ENCODE data around the gene PRKCA.

PRKCA gene

GRCh38 chr17:66662496-66662895 is 360.1 kb downstream of the PRKCA start:
- H3K27ac ChIP-seq (ENCODE audit: low read length) = no peak overlapping the region
- no peaks in the 10 kb centered on the region for H3K36me3 ChIP-seq (replicated peaks; ENCODE audit: low read depth, low read length)
- H3K9me3 ChIP-seq (ENCODE audit: insufficient read depth, low read length) = no peaks in the 10 kb centered on the region
- no peak overlapping the region for H3K4me2 ChIP-seq (ENCODE audit: low read length)
- no peaks in the 10 kb centered on the region for H4K20me1 ChIP-seq (ENCODE audit: insufficient read depth, low read length)
- H3K4me1 ChIP-seq (ENCODE audit: low read length) = no peaks in the 10 kb centered on the region
- H3K4me3 ChIP-seq (ENCODE audit: low read length) = no peak overlapping the region
- no peak overlapping the region for H2AFZ ChIP-seq (ENCODE audit: low read depth, low read length)
- TF ChIP-seq CTCF (IDR thresholded peaks at IDR 0.05; ENCODE audit: low read depth, low read length) (no peak), EZH2phosphoT487 (IDR thresholded peaks at IDR 0.05; ENCODE audit: low read depth) (no peak)
- H3K9ac ChIP-seq (ENCODE audit: low read length) = no peak overlapping the region
- no peaks in the 10 kb centered on the region for H3K79me2 ChIP-seq (ENCODE audit: low read length)
- H3K27me3 ChIP-seq (ENCODE audit: low read depth, low read length) = no peaks in the 10 kb centered on the region

- H3K27me3 ChIP-seq (ENCODE audit: low read depth, low read length) = no peaks in the 10 kb centered on the region
- H3K4me1 ChIP-seq (ENCODE audit: low read length) = no peaks in the 10 kb centered on the region
- no peak overlapping the region for H3K4me3 ChIP-seq (ENCODE audit: low read length)
- H3K9me3 ChIP-seq (ENCODE audit: insufficient read depth, low read length) = no peaks in the 10 kb centered on the region
- H3K36me3 ChIP-seq (replicated peaks; ENCODE audit: low read depth, low read length) = no peaks in the 10 kb centered on the region
- no peak overlapping the region for H3K27ac ChIP-seq (ENCODE audit: low read length)
- no peaks in the 10 kb centered on the region for H3K79me2 ChIP-seq (ENCODE audit: low read length)
- H2AFZ ChIP-seq (ENCODE audit: low read depth, low read length) = no peak overlapping the region
- H3K9ac ChIP-seq (ENCODE audit: low read length) = no peak overlapping the region
- no peaks in the 10 kb centered on the region for H4K20me1 ChIP-seq (ENCODE audit: insufficient read depth, low read length)
- TF ChIP-seq CTCF (IDR thresholded peaks at IDR 0.05; ENCODE audit: low read depth, low read length) (no peak), EZH2phosphoT487 (IDR thresholded peaks at IDR 0.05; ENCODE audit: low read depth) (no peak)
- no peak overlapping the region for H3K4me2 ChIP-seq (ENCODE audit: low read length)
These were observed 360.7 kb downstream of the PRKCA start for GRCh38 chr17:66663041-66663606.

GRCh38 chr17:66664336-66664735 is 361.9 kb downstream of the PRKCA start:
- Histone ChIP-seq H3K9me3 (ENCODE audit: insufficient read depth, low read length) (no peaks in the 10 kb centered on the region), H4K20me1 (ENCODE audit: insufficient read depth, low read length) (no peaks in the 10 kb centered on the region), H3K79me2 (ENCODE audit: low read length) (no peaks in the 10 kb centered on the region), H2AFZ (ENCODE audit: low read depth, low read length) (no peak overlapping the region), H3K27ac (ENCODE audit: low read length) (no peak overlapping the region), H3K36me3 (replicated peaks; ENCODE audit: low read depth, low read length) (no peaks in the 10 kb centered on the region), H3K9ac (ENCODE audit: low read length) (no peak overlapping the region), H3K4me3 (ENCODE audit: low read length) (no peak overlapping the region), H3K4me1 (ENCODE audit: low read length) (no peaks in the 10 kb centered on the region), H3K27me3 (ENCODE audit: low read depth, low read length) (no peaks in the 10 kb centered on the region), H3K4me2 (ENCODE audit: low read length) (no peak overlapping the region)
- TF ChIP-seq EZH2phosphoT487 (IDR thresholded peaks at IDR 0.05; ENCODE audit: low read depth) (no peak), CTCF (IDR thresholded peaks at IDR 0.05; ENCODE audit: low read depth, low read length) (no peak)

GRCh38 chr17:66665194-66665593 is 362.8 kb downstream of the PRKCA start:
- Histone ChIP-seq H3K9ac (ENCODE audit: low read length) (no peak overlapping the region), H3K4me2 (ENCODE audit: low read length) (no peak overlapping the region), H3K27me3 (ENCODE audit: low read depth, low read length) (no peaks in the 10 kb centered on the region), H2AFZ (ENCODE audit: low read depth, low read length) (no peak overlapping the region), H3K4me3 (ENCODE audit: low read length) (no peak overlapping the region), H3K4me1 (ENCODE audit: low read length) (no peaks in the 10 kb centered on the region), H4K20me1 (ENCODE audit: insufficient read depth, low read length) (no peaks in the 10 kb centered on the region), H3K79me2 (ENCODE audit: low read length) (no peaks in the 10 kb centered on the region), H3K9me3 (ENCODE audit: insufficient read depth, low read length) (no peaks in the 10 kb centered on the region), H3K27ac (ENCODE audit: low read length) (no peak overlapping the region), H3K36me3 (replicated peaks; ENCODE audit: low read depth, low read length) (no peaks in the 10 kb centered on the region)
- no peak for TF ChIP-seq CTCF (IDR thresholded peaks at IDR 0.05; ENCODE audit: low read depth, low read length)
- no peak for TF ChIP-seq EZH2phosphoT487 (IDR thresholded peaks at IDR 0.05; ENCODE audit: low read depth)
